HepG2 (cell line): ENCODE measurements around the gene STMN3. TPM values are rescaled to one million over a fixed set of nuclear protein-coding genes. Genes with fewer than 3 reads are reported as not detected.

Experiments
- AHR ChIP-seq: IDR thresholded peaks from 2 replicates; pipeline ENCODE4 v1.6.1; 2018; ENCODE audit warnings: missing genetic modification reagents, missing compliant biosample characterization
- BRCA1 ChIP-seq: sonication (generic); formaldehyde crosslinking; IDR thresholded peaks from 2 replicates; pipeline ENCODE4 v1.4.0; 2020; ENCODE audit warnings: missing genetic modification reagents
- CBX5 ChIP-seq: sonication (generic); formaldehyde crosslinking; IDR thresholded peaks from 2 replicates; pipeline ENCODE4 v1.4.0; 2020; ENCODE audit warnings: missing genetic modification reagents, borderline replicate concordance
- CREB1 ChIP-seq, 2 experiments: fragments of 450-650 bp in 1 of 2; IDR thresholded peaks; 2 replicates each; pipeline ENCODE4 v1.6.1; 2016 to 2017; ENCODE audit warnings: control low read depth in 1 of 2, mild to moderate bottlenecking in 1 of 2, missing compliant biosample characterization in 1 of 2, missing genetic modification characterization in 1 of 2
- DRAP1 ChIP-seq: IDR thresholded peaks from 2 replicates; pipeline ENCODE4 v1.6.1; 2016; ENCODE audit warnings: missing genetic modification reagents, missing compliant biosample characterization
- FOXA1 ChIP-seq, 2 experiments: fragments of 450-650 bp in 1 of 2; sonication (generic) in 1 of 2; formaldehyde crosslinking in 1 of 2; IDR thresholded peaks; 2 replicates each; pipeline versions ENCODE4 v1.4.0 to v1.6.1; 2016 to 2020; ENCODE audit warnings: missing genetic modification reagents in 1 of 2
- HNF1B ChIP-seq: sonication (generic); formaldehyde crosslinking; IDR thresholded peaks from 2 replicates; pipeline ENCODE4 v1.5.1; 2020; ENCODE audit warnings: mild to moderate bottlenecking, moderate library complexity, missing genetic modification reagents
- HNRNPLL ChIP-seq: fragments of 200-400 bp; formaldehyde crosslinking; IDR thresholded peaks from 2 replicates; pipeline ENCODE4 v1.6.1; 2017; ENCODE audit warnings: mild to moderate bottlenecking, low read depth, low read length; ENCODE audit not compliant: poor library complexity, severe bottlenecking
- JUN ChIP-seq: sonication (generic); formaldehyde crosslinking; IDR thresholded peaks from 2 replicates; pipeline ENCODE4 v1.4.0; 2020; ENCODE audit warnings: mild to moderate bottlenecking, missing genetic modification reagents
- MTA1 ChIP-seq: sonication (generic); formaldehyde crosslinking; IDR thresholded peaks from 2 replicates; pipeline ENCODE4 v1.4.0; 2020; ENCODE audit warnings: missing genetic modification reagents, mild to moderate bottlenecking, borderline replicate concordance
- NFKBIZ ChIP-seq: IDR thresholded peaks from 2 replicates; pipeline ENCODE4 v1.6.1; 2018; ENCODE audit warnings: missing genetic modification reagents, missing compliant biosample characterization
- PATZ1 ChIP-seq: sonication (generic); formaldehyde crosslinking; IDR thresholded peaks from 2 replicates; pipeline ENCODE4 v1.4.0; 2020; ENCODE audit warnings: missing genetic modification reagents
- RXRA ChIP-seq: sonication (generic); formaldehyde crosslinking; IDR thresholded peaks from 2 replicates; pipeline ENCODE4 v1.5.1; 2020; ENCODE audit warnings: missing genetic modification reagents
- SNAI1 ChIP-seq: sonication (generic); formaldehyde crosslinking; IDR thresholded peaks from 2 replicates; pipeline ENCODE4 v1.5.0; 2020; ENCODE audit warnings: mild to moderate bottlenecking, missing genetic modification reagents, borderline replicate concordance
- SP4 ChIP-seq: sonication (generic); formaldehyde crosslinking; IDR thresholded peaks from 2 replicates; pipeline ENCODE4 v1.8.1; 2023; ENCODE audit warnings: mild to moderate bottlenecking, missing genetic modification reagents
- TEAD3 ChIP-seq: optimal IDR thresholded peaks from 2 replicates; pipeline ENCODE3; 2016; ENCODE audit warnings: borderline replicate concordance
- ZBTB4 ChIP-seq: sonication (generic); formaldehyde crosslinking; IDR thresholded peaks from 2 replicates; pipeline ENCODE4 v1.4.0; 2020; ENCODE audit warnings: missing genetic modification reagents, mild to moderate bottlenecking, borderline replicate concordance
- ZFP90 ChIP-seq: sonication (generic); formaldehyde crosslinking; IDR thresholded peaks from 2 replicates; pipeline ENCODE4 v1.8.0; 2022; ENCODE audit warnings: missing genetic modification reagents, mild to moderate bottlenecking, inconsistent platforms, borderline replicate concordance
- ZNF264 ChIP-seq: sonication (generic); formaldehyde crosslinking; IDR thresholded peaks from 2 replicates; pipeline ENCODE4 v1.4.0; 2020; ENCODE audit warnings: missing genetic modification reagents
- ZNF572 ChIP-seq: sonication (generic); formaldehyde crosslinking; IDR thresholded peaks from 2 replicates; pipeline ENCODE4 v1.5.1; 2020; ENCODE audit warnings: mild to moderate bottlenecking, missing genetic modification reagents
- ZNF614 ChIP-seq: IDR thresholded peaks from 2 replicates; pipeline ENCODE4 v1.6.1; 2018; ENCODE audit warnings: missing biosample characterization, missing genetic modification reagents, inconsistent platforms, borderline replicate concordance
- ZNF672 ChIP-seq: sonication (generic); formaldehyde crosslinking; IDR thresholded peaks from 2 replicates; pipeline ENCODE4 v1.8.1; 2022; ENCODE audit warnings: missing genetic modification reagents
- ZNF782 ChIP-seq: sonication (generic); formaldehyde crosslinking; IDR thresholded peaks from 2 replicates; pipeline ENCODE4 v1.4.0; 2020; ENCODE audit warnings: missing genetic modification reagents, mild to moderate bottlenecking, borderline replicate concordance
- ZNF792 ChIP-seq: IDR thresholded peaks from 2 replicates; pipeline ENCODE4 v1.6.1; 2016
- polyA plus RNA-seq, 8 experiments: library from polyadenylated mRNA; depleted of rRNA in 3 of 8; stranded (reverse) in 7 of 8; unstranded in 1 of 8; fragments of >200 nt; fragmentation: Illumina TruSeq in 4 of 8; extraction: Trizol in 4 of 8; gene quantifications; 2 replicates each; pipeline versions ENCODE4 v1.2.1 to v1.2.3, GENCODE V29; 2011 to 2016; ENCODE audit warnings: low read depth in 4 of 8, missing spikeins in 1 of 8, mixed read lengths in 1 of 8; ENCODE audit not compliant: insufficient read depth in 1 of 8
- total RNA-seq, 5 experiments: library from RNA; depleted of rRNA; stranded (reverse); fragments of >200 nt; fragmentation: Illumina TruSeq; extraction: Trizol; gene quantifications; 2 replicates each; pipeline ENCODE4 v1.2.3, GENCODE V29; 2016; ENCODE audit warnings: low read depth in 1 of 5

Gene STMN3
- total and polyA plus RNA-seq, 2 of the 13 experiments (the other 11 are each of a cell fraction or from before 2014, with no cell fraction given) = 21.0 to 48.3 TPM

GRCh38 chr20:63651942-63652191 is 1.4 kb downstream of the STMN3 start (continued):
- TF ChIP-seq FOXA1 (IDR thresholded peaks at IDR 0.05) (no peak), FOXA1 (CRISPR knock-in tag; IDR thresholded peaks at IDR 0.05) (0 out of 2 replicates have a peak, but pooled peaks have one; percentile 9), ZFP90 (CRISPR knock-in tag) (0 out of 2 replicates have a peak, but pooled peaks have one; percentile 9), AHR (peak; percentile 29; the same call in 1 of the 2 replicates), CBX5 (0 out of 2 replicates have a peak, but pooled peaks have one; percentile 1), ZNF614 (CRISPR knock-in tag) (0 out of 2 replicates have a peak, but pooled peaks have one; percentile 5), ZBTB4 (CRISPR knock-in tag) (peak; percentile 52; the same call in 1 of the 2 replicates), PATZ1 (CRISPR knock-in tag) (peak; percentile 81), MTA1 (CRISPR knock-in tag) (0 out of 2 replicates have a peak, but pooled peaks have one; percentile 27), SNAI1 (CRISPR knock-in tag) (no peak), DRAP1 (CRISPR knock-in tag) (no peak), TEAD3 (CRISPR knock-in tag) (peak; percentile 3), JUN (CRISPR knock-in tag) (no peak), ZNF792 (CRISPR knock-in tag) (0 out of 2 replicates have a peak, but pooled peaks have one; percentile 21), ZNF264 (CRISPR knock-in tag) (no peak), BRCA1 (CRISPR knock-in tag) (no peak), RXRA (0 out of 2 replicates have a peak, but pooled peaks have one; percentile 10), HNRNPLL (no peak), CREB1 (IDR thresholded peaks at IDR 0.05) (no peak), CREB1 (CRISPR knock-in tag; IDR thresholded peaks at IDR 0.05) (no peak), ZNF572 (CRISPR knock-in tag) (peak; percentile 95), HNF1B (CRISPR knock-in tag) (0 out of 2 replicates have a peak, but pooled peaks have one; percentile 62), ZNF672 (CRISPR knock-in tag) (peak; percentile 7; the same call in 1 of the 2 replicates), ZNF782 (peak; percentile 26; the same call in 1 of the 2 replicates), NFKBIZ (no peak), SP4 (CRISPR knock-in tag) (no peak)
